NCI-H446 treated with DMSO at 0.1 percent for 48 hours (cell line): Measurements from ENCODE around the gene NAPA.

ENCODE experiments used
- DNase-seq: peaks from one replicate; lab custom pipeline; 2025; lab: John Stamatoyannopoulos, UW

The NAPA gene

GRCh38 chr19:47458672-47459071 lies 56.2 kb downstream of the NAPA start:
- no peak for DNase-seq

GRCh38 chr19:47456721-47457474 lies 58.0 kb downstream of the NAPA start:
- DNase-seq, result no peak

GRCh38 chr19:47450478-47450877 lies 64.4 kb downstream of the NAPA start:
- DNase-seq, result no peak

- DNase-seq, result no peak
These were observed 66.5 kb downstream of the NAPA start for GRCh38 chr19:47448360-47448727.

- DNase-seq, result no peak
These were observed 67.1 kb downstream of the NAPA start for GRCh38 chr19:47447470-47448359.

GRCh38 chr19:47446534-47447469 lies 68.1 kb downstream of the NAPA start:
- DNase-seq, result no peak

- no peak for DNase-seq
These were observed 68.9 kb downstream of the NAPA start for GRCh38 chr19:47445937-47446402.

- no peak for DNase-seq
These were observed 69.3 kb downstream of the NAPA start for GRCh38 chr19:47445527-47445926.

GRCh38 chr19:47444388-47444821 lies 70.5 kb downstream of the NAPA start:
- DNase-seq, result no peak

GRCh38 chr19:47443331-47443730 lies 71.5 kb downstream of the NAPA start:
- no peak for DNase-seq

GRCh38 chr19:47438793-47439220 lies 76.1 kb downstream of the NAPA start:
- no peak for DNase-seq
